K562 (cell line): ENCODE data around the gene RNF126. TPM values are rescaled to one million over a fixed set of nuclear protein-coding genes. Genes with fewer than 3 reads are reported as not detected.

ENCODE experiments used
- ATAC-seq: fragments of 200-7000 bp; cut with Tn5 transposase; 3 replicates; pipeline ENCODE4 v1.9.1; 2020; ENCODE audit warnings: moderate library complexity
- BruUV-seq: library from RNA; stranded (reverse); fragments of 400-500 nt; replicated peaks from 2 replicates; lab custom pipeline; 2021; lab: Mats Ljungman, UMichigan
- CTCF ChIA-PET: fragments of 300-600 bp; formaldehyde crosslinking; extraction: SDS; loops from one replicate; lab custom pipeline; 2021; ENCODE audit warnings: low intra/inter-chr PET ratio; lab: Yijun Ruan, JAX
- POLR2A ChIA-PET: fragments of 300-600, 350-650 bp; sonication (Branson Sonifier 250); formaldehyde crosslinking; extraction: SDS; loops from one replicate; lab custom pipeline; 2021; ENCODE audit warnings: antibody characterized with exemption, inconsistent platforms; lab: Yijun Ruan, JAX
- DNase-seq, 4 experiments: peaks; one replicate each; pipeline versions ENCODE4 v3.0.0 to v3.0.0-alpha.2; 2011 to 2018; ENCODE audit warnings: low spot score in 3 of 4, mixed read lengths in 3 of 4; ENCODE audit errors: extremely low read depth in 1 of 4
- FAIRE-seq: peaks from 2 replicates; lab custom pipeline; 2011; peaks lifted over from hg19 to GRCh38; lab: Jason Lieb, UNC
- H2AFZ ChIP-seq: 2 replicates; pipeline ENCODE4 v1.6.0; 2011; ENCODE audit warnings: low read depth, low read length, control low read depth, inconsistent platforms
- H3K27ac ChIP-seq: fragments of 200-600 bp; 3 replicates; pipeline ENCODE4 v1.8.0; 2011; ENCODE audit warnings: low read depth, mild to moderate bottlenecking, control low read depth, inconsistent platforms, low read length, moderate library complexity, mixed read lengths; ENCODE audit errors: extremely low read depth
- H3K27me3 ChIP-seq, 2 experiments: fragments of 300-600 bp in 1 of 2; 2 replicates in 1 of 2; 3 replicates in 1 of 2; pipeline versions ENCODE4 v1.6.0 to v1.8.0; 2011; ENCODE audit warnings: inconsistent platforms in 2 of 2, low read length in 2 of 2, mild to moderate bottlenecking in 1 of 2, mixed read lengths in 1 of 2, moderate library complexity in 1 of 2; ENCODE audit not compliant: control insufficient read depth in 2 of 2, insufficient read depth in 2 of 2
- H3K36me3 ChIP-seq: fragments of 300-600 bp; 3 replicates; pipeline ENCODE4 v1.8.0; 2011; ENCODE audit warnings: mild to moderate bottlenecking, low read length, inconsistent platforms; ENCODE audit not compliant: control insufficient read depth, insufficient read depth
- H3K4me1 ChIP-seq, 2 experiments: fragments of 200-600 bp in 1 of 2; replicated peaks in 1 of 2; 2 replicates in 1 of 2; 3 replicates in 1 of 2; pipeline versions ENCODE4 v1.5.1 to v1.8.0; 2011; ENCODE audit warnings: inconsistent platforms in 2 of 2, low read length in 2 of 2, mild to moderate bottlenecking in 1 of 2, mixed read lengths in 1 of 2, moderate library complexity in 1 of 2; ENCODE audit not compliant: control insufficient read depth in 2 of 2, insufficient read depth in 2 of 2
- H3K4me2 ChIP-seq: 2 replicates; pipeline ENCODE4 v1.6.1; 2011; ENCODE audit warnings: low read length, control low read depth, inconsistent platforms, mixed read lengths; ENCODE audit not compliant: insufficient read depth
- H3K4me3 ChIP-seq: fragments of 200-600 bp; sonication (generic), shearing (Covaris generic); 2 replicates; pipeline ENCODE4 v1.5.1; 2016; ENCODE audit warnings: control low read depth, inconsistent platforms
- H3K79me2 ChIP-seq: fragments of 200-600 bp; 3 replicates; pipeline ENCODE4 v1.8.0; 2011; ENCODE audit warnings: low read length, inconsistent platforms; ENCODE audit not compliant: control insufficient read depth, insufficient read depth
- H3K9ac ChIP-seq, 2 experiments: 2 replicates each; pipeline versions ENCODE4 v1.6.0 to v1.6.1; 2011; ENCODE audit warnings: low read depth in 2 of 2, low read length in 2 of 2, control low read depth in 1 of 2, inconsistent platforms in 1 of 2, mild to moderate bottlenecking in 1 of 2, mixed read lengths in 1 of 2; ENCODE audit not compliant: insufficient read depth in 1 of 2
- H3K9me1 ChIP-seq: one replicate; pipeline ENCODE4 v1.6.0; 2011; ENCODE audit warnings: inconsistent platforms, mild to moderate bottlenecking, low read length, moderate library complexity; ENCODE audit not compliant: control insufficient read depth, insufficient read depth
- H3K9me3 ChIP-seq: replicated peaks from 2 replicates; pipeline ENCODE4 v1.5.1; 2011; ENCODE audit warnings: low read depth, low read length, inconsistent platforms; ENCODE audit not compliant: control insufficient read depth, insufficient read depth
- H4K20me1 ChIP-seq: replicated peaks from 2 replicates; pipeline ENCODE4 v1.6.1; 2011; ENCODE audit warnings: low read length, inconsistent platforms, mixed read lengths; ENCODE audit not compliant: control insufficient read depth, insufficient read depth
- BRF2 ChIP-seq: IDR thresholded peaks from 3 replicates; pipeline ENCODE4 v1.6.1; 2011; ENCODE audit warnings: borderline replicate concordance, mild to moderate bottlenecking; ENCODE audit not compliant: insufficient read length, insufficient read depth
- E2F6 ChIP-seq, 2 experiments: IDR thresholded peaks; 2 replicates each; pipeline ENCODE4 v1.6.1; 2011; ENCODE audit warnings: borderline replicate concordance in 1 of 2, control low read depth in 1 of 2, low read depth in 1 of 2, low read length in 1 of 2, mild to moderate bottlenecking in 1 of 2, mixed read lengths in 1 of 2, moderate library complexity in 1 of 2; ENCODE audit not compliant: insufficient read depth in 1 of 2, insufficient read length in 1 of 2, poor library complexity in 1 of 2, severe bottlenecking in 1 of 2; ENCODE audit errors: extremely low read depth in 1 of 2
- HNRNPLL ChIP-seq: fragments of 200-400 bp; formaldehyde crosslinking; IDR thresholded peaks from 2 replicates; pipeline ENCODE4 v1.6.1; 2017; ENCODE audit warnings: low read length, low read depth, mild to moderate bottlenecking; ENCODE audit not compliant: poor library complexity, severe bottlenecking
- NCOA2 ChIP-seq, 2 experiments: fragments of 450-650 bp; IDR thresholded peaks; 2 replicates each; pipeline ENCODE4 v1.6.1; 2018; ENCODE audit warnings: mild to moderate bottlenecking in 2 of 2, moderate library complexity in 1 of 2; ENCODE audit not compliant: partially characterized antibody in 2 of 2
- PHTF2 ChIP-seq: fragments of 250-450 bp; sonication (Bioruptor Pico); IDR thresholded peaks from 2 replicates; pipeline ENCODE4 v1.5.0; 2021; ENCODE audit warnings: mild to moderate bottlenecking
- ZNF318 ChIP-seq, 2 experiments: fragments of 450-650 bp; IDR thresholded peaks; 2 replicates each; pipeline ENCODE4 v1.6.1; 2016; ENCODE audit warnings: mild to moderate bottlenecking in 2 of 2, borderline replicate concordance in 1 of 2, low read depth in 1 of 2, moderate library complexity in 1 of 2
- ZNF445 ChIP-seq: fragments of 250-450 bp; sonication (Bioruptor Pico); IDR thresholded peaks from 2 replicates; pipeline ENCODE4 v1.4.0; 2020; ENCODE audit warnings: low read depth, mild to moderate bottlenecking, moderate library complexity
- WGBS: fragments of 100-300 bp; shearing (Covaris generic); methylation state at CpG from one replicate; pipeline ENCODE4 v1.1.6; 2016; ENCODE audit warnings: low coverage, mixed read lengths; ENCODE audit not compliant: insufficient coverage; ENCODE audit errors: missing lambda C conversion rate; 5-methylcytosine and 5-hydroxymethylcytosine counted together
- in situ Hi-C: fragments of 300-500 bp; cut with MboI; formaldehyde crosslinking; loops from 4 replicates; pipeline ENCODE4 v1.15.0; 2018; ENCODE audit warnings: inconsistent platforms, mixed read lengths
- intact Hi-C: fragments of 100-400 bp; cut with micrococcal nuclease; formaldehyde crosslinking; loops from 2 replicates; pipeline ENCODE4 v1.14.2; 2022
- polyA plus RNA-seq, 8 experiments: library from polyadenylated mRNA; depleted of rRNA in 4 of 8; stranded (reverse) in 5 of 8; unstranded in 3 of 8; fragments of >200 nt; fragmentation: Nextera tagmentation in 2 of 8; fragmentation: Illumina TruSeq in 1 of 8; extraction: Ambion mirVana in 2 of 8; extraction: Trizol in 1 of 8; gene quantifications; 2 replicates each; pipeline versions ENCODE4 v1.2.1 to v1.2.3, GENCODE V29; 2011 to 2014; ENCODE audit warnings: inconsistent platforms in 1 of 8, missing spikeins in 1 of 8
- total RNA-seq, 7 experiments: library from RNA; depleted of rRNA in 6 of 7; stranded (reverse); fragments of >200 nt in 6 of 7; fragmentation: Illumina TruSeq in 2 of 7; extraction: Trizol in 2 of 7; gene quantifications; 2 replicates each; pipeline versions ENCODE4 v1.2.1 to v1.2.3, GENCODE V29; 2011 to 2021; ENCODE audit warnings: low replicate concordance in 1 of 7

RNF126 gene
- total and polyA plus RNA-seq, 9 of the 15 experiments (the other 6 are each of a cell fraction or from before 2014, with no cell fraction given): 0.27 to 101 (median 12.3) TPM

- Histone ChIP-seq H4K20me1 (no peaks in the 10 kb centered on the region), H3K4me1 (peaks cover 0 to 42% of the 10 kb centered on the region in 2 experiments; a peak in 2 of 5 replicates), H3K79me2 (no peaks in the 10 kb centered on the region), H3K4me3 (no peak overlapping the region), H2AFZ (no peak overlapping the region), H3K27me3 (no peaks in the 10 kb centered on the region), H3K27ac (no peak overlapping the region), H3K9ac (no peak overlapping the region), H3K4me2 (no peak overlapping the region), H3K9me3 (peaks cover 2% of the 10 kb centered on the region; the same call in 1 of the 2 replicates), H3K36me3 (no peaks in the 10 kb centered on the region), H3K9me1 (no peaks in the 10 kb centered on the region)
- no TSS peak for BruUV-seq
- DNase-seq: no peak
- ChIA-PET CTCF (no interaction called here), POLR2A (no interaction called here)
- intact Hi-C loops: no loop called here
- FAIRE-seq: no peak
- WGBS: 78% methylated on average over 24 of the region's 35 CpGs
- ATAC-seq: no peak
- in situ Hi-C loops: no loop called here
- no peak for TF ChIP-seq HNRNPLL
- no peak for TF ChIP-seq E2F6 (IDR thresholded peaks at IDR 0.05; ENCODE audit: borderline replicate concordance in 1 of 2, extremely low read depth in 1 of 2, insufficient read depth in 1 of 2, insufficient read length in 1 of 2, low read depth in 1 of 2, low read length in 1 of 2, poor library complexity in 1 of 2, severe bottlenecking in 1 of 2)
- no peak for TF ChIP-seq NCOA2 (IDR thresholded peaks at IDR 0.05; ENCODE audit: partially characterized antibody in 2 of 2)
- no peak for TF ChIP-seq ZNF318 (IDR thresholded peaks at IDR 0.05; ENCODE audit: borderline replicate concordance in 1 of 2, low read depth in 1 of 2)
- TF ChIP-seq ZNF445 (CRISPR knock-in tag): no peak
- TF ChIP-seq PHTF2 (CRISPR knock-in tag): no peak
- no peak for TF ChIP-seq BRF2
Measured at GRCh38 chr19:602391-603301, 60.4 kb downstream of the RNF126 start.
